NCI-H345 treated with DMSO at 0.1 percent for 48 hours (cell line): ENCODE measurements around the gene LY9.

ENCODE experiments used
- DNase-seq: peaks from one replicate; lab custom pipeline; 2025; ENCODE audit not compliant: unreplicated experiment; lab: John Stamatoyannopoulos, UW

The LY9 gene

GRCh38 chr1:160801836-160802580, 6.0 kb downstream of the LY9 start:
- no peak for DNase-seq

- no peak for DNase-seq
Observed at GRCh38 chr1:160806109-160806665, 10.2 kb downstream of the LY9 start.

GRCh38 chr1:160806784-160807183, 10.8 kb downstream of the LY9 start:
- no peak for DNase-seq

- no peak for DNase-seq
Observed at GRCh38 chr1:160807247-160807646, 11.3 kb downstream of the LY9 start.

- no peak for DNase-seq
Observed at GRCh38 chr1:160807738-160808137, 11.8 kb downstream of the LY9 start.

DNA sequence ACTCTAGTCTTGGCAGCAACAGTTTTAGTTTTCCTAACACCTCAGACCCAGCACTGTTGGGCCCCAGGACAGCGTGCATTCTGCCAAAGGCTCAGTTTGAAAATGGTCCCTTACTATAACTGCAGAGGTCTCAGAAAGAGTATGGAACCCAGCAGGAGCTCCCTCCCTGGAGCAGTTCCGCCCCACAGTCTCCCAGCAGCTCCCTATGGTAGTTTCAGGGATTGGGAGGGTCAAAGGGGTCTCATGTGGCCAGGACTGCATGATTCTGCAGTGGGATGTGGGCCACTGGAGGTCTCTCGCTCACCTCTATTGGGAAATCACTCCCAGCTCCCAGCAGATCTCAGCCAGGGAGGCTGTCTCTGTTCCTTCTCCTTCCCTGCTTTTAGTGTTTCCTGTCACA, 12.3 kb downstream of the LY9 start:
- no peak for DNase-seq

DNA sequence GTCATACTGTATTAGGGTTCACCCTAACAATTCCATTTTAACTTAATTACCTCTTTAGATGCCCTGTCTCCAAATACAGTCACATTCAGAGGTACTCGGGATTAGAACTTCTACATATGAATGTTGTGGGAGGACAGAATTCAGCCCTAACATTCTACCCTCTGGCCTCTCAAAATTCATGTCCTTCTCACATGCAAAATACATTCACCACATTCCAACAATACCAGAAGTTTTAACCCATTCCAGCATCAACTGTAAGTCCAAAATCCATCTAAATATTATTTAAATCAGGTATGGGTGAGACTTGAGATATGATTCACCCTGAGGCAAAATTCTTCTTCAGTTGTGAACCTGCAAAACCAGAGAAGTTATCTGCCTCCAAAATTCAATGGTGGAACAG, 14.5 kb downstream of the LY9 start:
- no peak for DNase-seq

DNA sequence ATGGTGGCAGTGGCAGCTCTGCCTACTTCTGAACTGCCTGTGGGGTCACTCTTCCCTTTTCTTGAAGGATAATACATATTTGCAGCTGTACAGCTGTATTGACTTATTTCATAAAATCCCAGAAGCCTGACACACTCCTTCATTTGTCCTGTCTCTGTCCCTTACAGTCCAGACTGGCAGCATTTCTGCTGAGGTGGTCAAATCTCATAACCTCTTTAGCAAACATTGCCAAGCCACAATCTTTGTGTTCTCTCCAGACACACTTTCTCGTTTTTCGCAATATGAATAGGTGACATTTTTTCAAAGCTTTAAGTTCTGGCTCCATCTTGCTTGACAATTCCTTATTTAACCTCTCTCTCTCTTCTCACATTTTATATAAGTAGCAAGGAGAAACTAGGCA, 15.2 kb downstream of the LY9 start:
- DNase-seq = no peak

- no peak for DNase-seq
Observed at GRCh38 chr1:160813215-160813614, 17.2 kb downstream of the LY9 start.

DNA sequence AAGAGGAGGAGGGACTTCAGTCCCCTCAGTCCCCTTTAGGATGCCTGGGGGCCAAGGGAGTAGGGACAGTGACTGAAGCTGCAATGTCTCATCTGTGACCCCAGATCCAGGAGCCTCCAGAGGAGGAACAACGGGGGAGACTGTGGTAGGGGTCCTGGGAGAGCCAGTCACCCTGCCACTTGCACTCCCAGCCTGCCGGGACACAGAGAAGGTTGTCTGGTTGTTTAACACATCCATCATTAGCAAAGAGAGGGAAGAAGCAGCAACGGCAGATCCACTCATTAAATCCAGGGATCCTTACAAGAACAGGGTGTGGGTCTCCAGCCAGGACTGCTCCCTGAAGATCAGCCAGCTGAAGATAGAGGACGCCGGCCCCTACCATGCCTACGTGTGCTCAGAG, 18.3 kb downstream of the LY9 start:
- no peak for DNase-seq

- DNase-seq = no peak
Observed at GRCh38 chr1:160814856-160815255, 18.9 kb downstream of the LY9 start.

DNA sequence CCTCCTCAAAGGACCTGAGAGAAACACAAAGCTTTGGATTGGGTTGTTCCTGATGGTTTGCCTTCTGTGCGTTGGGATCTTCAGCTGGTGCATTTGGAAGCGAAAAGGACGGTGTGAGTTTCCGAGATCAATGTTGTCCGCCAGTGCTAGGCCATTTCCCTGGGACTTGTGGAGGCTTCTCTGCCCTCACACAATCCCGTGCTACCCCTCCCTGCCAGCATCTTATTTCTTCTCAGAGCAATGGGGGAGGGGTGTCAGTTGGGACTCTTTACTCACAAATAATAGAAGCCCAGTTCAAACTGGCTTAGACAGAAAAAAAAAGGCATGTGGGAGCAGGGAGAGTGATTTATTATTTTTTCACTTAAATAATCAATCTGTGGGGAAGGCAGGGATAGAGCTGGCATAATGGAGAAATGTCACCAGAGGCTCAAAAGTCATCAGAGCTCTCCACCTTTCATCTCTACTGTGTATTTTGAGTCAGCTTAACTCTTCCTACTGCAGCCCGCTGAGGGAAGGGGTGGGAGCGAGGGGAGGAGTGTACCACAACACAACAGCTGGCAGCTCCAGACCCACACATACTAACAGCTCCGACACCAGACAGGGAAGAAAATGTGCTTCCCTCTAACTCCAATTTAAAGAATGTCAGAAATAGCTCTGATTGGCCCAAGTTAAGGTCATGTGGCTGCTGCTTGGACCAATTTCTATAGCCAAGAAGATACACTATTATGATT, 22.4 kb downstream of the LY9 start:
- DNase-seq = no peak

DNA sequence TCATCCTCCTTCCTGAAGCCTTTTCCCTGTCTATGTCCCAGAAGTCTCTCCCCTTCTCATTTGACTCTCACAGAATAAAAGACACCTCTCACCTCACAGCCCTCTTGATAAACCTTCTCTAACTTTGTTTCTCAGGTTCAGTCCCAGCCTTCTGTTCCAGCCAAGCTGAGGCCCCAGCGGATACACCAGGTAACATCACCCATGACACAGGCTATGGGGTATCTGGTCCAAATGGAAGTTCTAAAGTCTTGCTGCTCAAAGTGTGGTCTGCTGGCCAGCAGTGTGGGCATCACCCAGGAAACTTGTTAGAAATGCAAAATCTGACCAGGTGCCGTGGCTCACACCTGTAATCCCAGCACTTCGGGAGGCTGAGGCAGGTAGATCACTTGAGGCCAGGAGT, 23.2 kb downstream of the LY9 start:
- no peak for DNase-seq

DNA sequence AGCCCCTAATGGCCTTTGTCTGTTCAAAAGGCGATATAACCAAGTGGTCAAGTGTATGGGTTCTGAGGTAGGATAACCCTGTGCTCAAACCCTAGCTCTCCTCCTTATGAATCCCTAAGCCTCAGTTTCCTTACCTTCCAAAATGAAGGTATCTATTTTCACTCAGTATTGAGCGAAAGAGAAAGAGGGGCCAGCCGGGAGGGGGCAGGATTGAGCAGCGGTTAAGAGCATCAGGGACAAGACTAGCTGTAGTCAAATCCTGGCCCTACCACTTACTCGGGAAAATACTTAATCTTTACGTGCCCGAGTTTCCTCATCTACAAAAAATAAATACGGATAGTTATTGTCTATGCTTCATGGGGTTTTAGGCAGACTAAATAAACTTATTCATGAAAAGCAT, 25.7 kb downstream of the LY9 start:
- DNase-seq = no peak

DNA sequence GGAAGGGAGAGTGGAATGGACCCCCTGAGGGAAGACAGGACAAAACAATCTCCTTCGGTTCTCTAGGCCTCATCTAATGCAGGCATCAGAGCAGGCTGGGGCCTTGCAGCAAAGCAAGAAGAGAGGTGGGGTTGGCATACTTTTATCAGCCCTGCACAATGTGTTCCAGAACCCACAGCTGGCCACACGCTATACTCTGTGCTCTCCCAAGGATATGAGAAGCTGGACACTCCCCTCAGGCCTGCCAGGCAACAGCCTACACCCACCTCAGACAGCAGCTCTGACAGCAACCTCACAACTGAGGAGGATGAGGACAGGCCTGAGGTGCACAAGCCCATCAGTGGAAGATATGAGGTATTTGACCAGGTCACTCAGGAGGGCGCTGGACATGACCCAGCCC, 27.3 kb downstream of the LY9 start:
- no peak for DNase-seq

- no peak for DNase-seq
Observed at GRCh38 chr1:160826546-160826945, 30.6 kb downstream of the LY9 start.

DNA sequence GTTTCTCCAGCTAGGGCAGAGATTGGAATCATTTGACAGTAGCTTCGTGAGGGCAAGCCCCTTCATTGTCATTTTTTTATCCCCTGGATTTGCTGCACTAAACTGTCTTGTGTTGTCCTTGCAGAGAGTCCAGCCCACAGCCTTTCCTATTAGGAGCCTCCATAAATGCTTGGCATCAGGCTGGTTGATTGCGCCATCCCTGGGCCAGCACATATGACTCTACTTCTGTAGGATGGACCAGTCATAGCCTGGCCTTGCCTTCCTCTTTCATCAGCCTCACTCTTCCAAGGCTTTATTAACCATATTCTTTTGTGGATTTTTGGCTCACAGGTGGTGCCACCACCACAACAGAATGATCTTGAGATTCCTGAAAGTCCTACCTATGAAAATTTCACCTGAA, 31.4 kb downstream of the LY9 start:
- DNase-seq = no peak

GRCh38 chr1:160829766-160830165, 33.8 kb downstream of the LY9 start:
- peak; percentile 95 for DNase-seq

- peak; percentile 87 for DNase-seq
Observed at GRCh38 chr1:160830321-160831153, 34.6 kb downstream of the LY9 start.

DNA sequence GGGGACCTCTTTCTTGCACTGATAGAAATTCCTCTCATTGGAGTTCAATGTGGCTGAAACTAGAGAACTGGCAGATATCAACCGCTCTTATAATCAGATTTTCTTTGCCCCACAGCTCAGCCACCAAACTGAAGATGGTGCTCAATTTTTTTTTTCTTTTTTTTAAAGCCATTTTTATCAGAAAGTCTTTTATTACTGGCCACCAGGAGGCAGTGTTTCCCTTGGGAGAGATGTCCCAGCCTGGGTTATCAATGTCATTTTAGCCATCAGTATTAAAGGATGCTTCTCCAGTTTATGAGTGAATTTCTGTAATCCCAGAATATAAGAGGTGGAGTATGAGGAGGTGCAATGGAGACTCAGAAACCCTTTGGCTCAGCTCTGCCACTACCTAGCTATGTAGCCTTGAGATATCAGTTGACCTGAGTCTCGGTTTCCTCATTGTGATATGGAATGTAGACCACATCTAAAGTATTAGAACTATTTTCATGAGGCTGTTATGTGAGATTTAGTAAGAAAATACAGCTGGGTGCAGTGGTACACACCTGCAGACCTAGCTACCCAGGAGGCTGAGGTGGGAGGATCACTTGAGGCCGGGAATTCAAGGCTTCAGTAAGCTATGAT, 39.1 kb downstream of the LY9 start:
- DNase-seq = no peak

DNA sequence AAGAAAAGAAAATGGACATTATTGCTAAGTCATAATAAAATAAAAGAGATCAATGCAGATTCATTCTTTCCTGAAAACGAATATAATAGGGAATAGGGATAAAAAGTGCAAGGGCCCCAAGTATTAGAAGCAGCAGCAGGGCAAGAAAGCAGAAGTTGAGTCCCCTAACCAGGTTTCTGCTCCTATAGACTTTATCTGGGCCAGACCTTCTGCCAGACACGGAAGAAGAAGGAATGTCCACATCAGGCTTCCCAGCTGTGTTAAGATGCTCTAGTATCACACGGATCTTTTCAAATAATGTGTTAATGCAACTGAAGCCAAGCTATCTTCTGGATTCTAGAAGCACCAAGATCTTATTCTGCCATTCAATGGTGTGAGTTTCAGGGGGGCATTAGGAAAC, 39.8 kb downstream of the LY9 start:
- DNase-seq = no peak
